ENCODE results near the gene WHRN.

WHRN gene

DNA sequence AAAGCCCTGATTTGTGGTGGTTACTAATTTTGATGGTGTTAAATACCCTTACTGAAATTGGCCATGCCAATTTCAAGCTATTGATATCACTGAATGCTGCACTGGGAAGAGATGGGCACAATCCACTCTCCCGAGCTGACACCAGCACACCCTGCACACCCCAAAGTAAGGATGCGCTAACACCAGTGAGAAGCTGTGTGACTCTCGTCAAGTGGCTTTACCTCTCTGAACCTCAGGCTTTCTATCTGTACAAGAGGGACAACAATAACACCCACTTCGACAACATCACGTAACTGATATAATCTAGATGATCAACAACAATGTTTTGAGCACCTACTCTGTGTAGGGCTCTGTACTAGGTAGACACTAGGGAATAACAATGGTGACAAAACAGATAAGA is 109.5 kb downstream of the WHRN start:
- Histone ChIP-seq H3K18ac (ENCODE audit: low read length) (no peak overlapping the region), H3K4ac (ENCODE audit: low read depth, low read length) (no peak overlapping the region), H3K79me1 (ENCODE audit: low read length) (no peaks in the 10 kb centered on the region), H2BK5ac (ENCODE audit: low read length) (no peak overlapping the region), H2BK15ac (replicated peaks; ENCODE audit: low read depth) (no peak overlapping the region), H3K56ac (ENCODE audit: low read length) (no peak overlapping the region), H3K27me3 (ENCODE audit: insufficient read depth, low read length, poor library complexity) (no peaks in the 10 kb centered on the region), H3K4me2 (ENCODE audit: low read length) (no peak overlapping the region), H2BK120ac (ENCODE audit: low read depth, low read length) (no peak overlapping the region), H3K27ac (ENCODE audit: low read depth, low read length) (no peak overlapping the region), H2AK5ac (ENCODE audit: low read length) (no peak overlapping the region), H3K9ac (ENCODE audit: low read length) (no peak overlapping the region), H4K8ac (ENCODE audit: low read depth, low read length) (no peak overlapping the region), H3K36me3 (ENCODE audit: control insufficient read depth, insufficient read depth, low read length) (no peaks in the 10 kb centered on the region), H4K5ac (ENCODE audit: low read length) (no peak overlapping the region), H3K4me3 (ENCODE audit: low read length) (no peak overlapping the region), H3K23ac (ENCODE audit: low read length) (no peak overlapping the region), H3K4me1 (ENCODE audit: control insufficient read depth, low read depth, low read length) (no peaks in the 10 kb centered on the region), H3K79me2 (ENCODE audit: control insufficient read depth, insufficient read depth, low read length) (no peaks in the 10 kb centered on the region)
- no CpG with 5 or more reads among the region's 5 CpGs for WGBS (ENCODE audit: extremely low coverage, insufficient coverage, low lambda C conversion rate)
- DNase-seq, result no peak

- Histone ChIP-seq H3K4ac (ENCODE audit: low read depth, low read length) (no peak overlapping the region), H3K36me3 (ENCODE audit: control insufficient read depth, insufficient read depth, low read length) (no peaks in the 10 kb centered on the region), H3K23ac (ENCODE audit: low read length) (no peak overlapping the region), H3K27ac (ENCODE audit: low read depth, low read length) (no peak overlapping the region), H3K4me3 (ENCODE audit: low read length) (no peak overlapping the region), H4K5ac (ENCODE audit: low read length) (peak overlapping the region; percentile 49), H3K27me3 (ENCODE audit: insufficient read depth, low read length, poor library complexity) (no peaks in the 10 kb centered on the region), H3K4me1 (ENCODE audit: control insufficient read depth, low read depth, low read length) (no peaks in the 10 kb centered on the region), H3K9ac (ENCODE audit: low read length) (peak overlapping the region; percentile 26), H4K8ac (ENCODE audit: low read depth, low read length) (no peak overlapping the region), H2BK15ac (replicated peaks; ENCODE audit: low read depth) (no peak overlapping the region), H2AK5ac (ENCODE audit: low read length) (no peak overlapping the region), H3K18ac (ENCODE audit: low read length) (no peak overlapping the region), H3K79me2 (ENCODE audit: control insufficient read depth, insufficient read depth, low read length) (no peaks in the 10 kb centered on the region), H2BK120ac (ENCODE audit: low read depth, low read length) (no peak overlapping the region), H3K79me1 (ENCODE audit: low read length) (no peaks in the 10 kb centered on the region), H3K4me2 (ENCODE audit: low read length) (no peak overlapping the region), H2BK5ac (ENCODE audit: low read length) (no peak overlapping the region), H3K56ac (ENCODE audit: low read length) (no peak overlapping the region)
- WGBS (ENCODE audit: extremely low coverage, insufficient coverage, low lambda C conversion rate), result no CpG with 5 or more reads among the region's 5 CpGs
- DNase-seq, result peak; percentile 25
Measured at GRCh38 chr9:114395334-114395617, 110.0 kb downstream of the WHRN start.

GRCh38 chr9:114394523-114395333 is 110.5 kb downstream of the WHRN start:
- no peaks in the 10 kb centered on the region for H3K79me2 ChIP-seq (ENCODE audit: control insufficient read depth, insufficient read depth, low read length)
- peak overlapping the region; percentile 26 for H3K9ac ChIP-seq (ENCODE audit: low read length)
- no peak overlapping the region for H2BK120ac ChIP-seq (ENCODE audit: low read depth, low read length)
- H3K18ac ChIP-seq (ENCODE audit: low read length), result no peak overlapping the region
- H2BK15ac ChIP-seq (replicated peaks; ENCODE audit: low read depth), result no peak overlapping the region
- H2AK5ac ChIP-seq (ENCODE audit: low read length), result no peak overlapping the region
- H3K27me3 ChIP-seq (ENCODE audit: insufficient read depth, low read length, poor library complexity), result no peaks in the 10 kb centered on the region
- H3K79me1 ChIP-seq (ENCODE audit: low read length), result no peaks in the 10 kb centered on the region
- H3K56ac ChIP-seq (ENCODE audit: low read length), result no peak overlapping the region
- H4K5ac ChIP-seq (ENCODE audit: low read length), result peak overlapping the region; percentile 49
- no peaks in the 10 kb centered on the region for H3K36me3 ChIP-seq (ENCODE audit: control insufficient read depth, insufficient read depth, low read length)
- H2BK5ac ChIP-seq (ENCODE audit: low read length), result no peak overlapping the region
- no peak overlapping the region for H4K8ac ChIP-seq (ENCODE audit: low read depth, low read length)
- H3K27ac ChIP-seq (ENCODE audit: low read depth, low read length), result no peak overlapping the region
- no peak overlapping the region for H3K4ac ChIP-seq (ENCODE audit: low read depth, low read length)
- H3K23ac ChIP-seq (ENCODE audit: low read length), result no peak overlapping the region
- DNase-seq, result no peak
- no peaks in the 10 kb centered on the region for H3K4me1 ChIP-seq (ENCODE audit: control insufficient read depth, low read depth, low read length)
- H3K4me2 ChIP-seq (ENCODE audit: low read length), result no peak overlapping the region
- whole genome bisulfite sequencing (ENCODE audit: extremely low coverage, insufficient coverage, low lambda C conversion rate), result no CpG with 5 or more reads among the region's 7 CpGs
- H3K4me3 ChIP-seq (ENCODE audit: low read length), result no peak overlapping the region

- WGBS (ENCODE audit: extremely low coverage, insufficient coverage, low lambda C conversion rate), result no CpG with 5 or more reads among the region's 3 CpGs
- Histone ChIP-seq H3K4ac (ENCODE audit: low read depth, low read length) (no peak overlapping the region), H3K56ac (ENCODE audit: low read length) (no peak overlapping the region), H3K18ac (ENCODE audit: low read length) (no peak overlapping the region), H3K4me3 (ENCODE audit: low read length) (no peak overlapping the region), H2AK5ac (ENCODE audit: low read length) (no peak overlapping the region), H3K27me3 (ENCODE audit: insufficient read depth, low read length, poor library complexity) (no peaks in the 10 kb centered on the region), H3K23ac (ENCODE audit: low read length) (no peak overlapping the region), H3K4me2 (ENCODE audit: low read length) (no peak overlapping the region), H4K8ac (ENCODE audit: low read depth, low read length) (no peak overlapping the region), H2BK5ac (ENCODE audit: low read length) (no peak overlapping the region), H4K5ac (ENCODE audit: low read length) (no peak overlapping the region), H3K79me1 (ENCODE audit: low read length) (no peaks in the 10 kb centered on the region), H3K9ac (ENCODE audit: low read length) (no peak overlapping the region), H2BK120ac (ENCODE audit: low read depth, low read length) (no peak overlapping the region), H3K79me2 (ENCODE audit: control insufficient read depth, insufficient read depth, low read length) (no peaks in the 10 kb centered on the region), H3K36me3 (ENCODE audit: control insufficient read depth, insufficient read depth, low read length) (no peaks in the 10 kb centered on the region), H2BK15ac (replicated peaks; ENCODE audit: low read depth) (no peak overlapping the region), H3K27ac (ENCODE audit: low read depth, low read length) (no peak overlapping the region), H3K4me1 (ENCODE audit: control insufficient read depth, low read depth, low read length) (peaks cover 3% of the 10 kb centered on the region)
- no peak for DNase-seq
Measured at GRCh38 chr9:114392749-114393112, 112.5 kb downstream of the WHRN start.

- H4K5ac ChIP-seq (ENCODE audit: low read length), result no peak overlapping the region
- peaks cover 3% of the 10 kb centered on the region for H3K4me1 ChIP-seq (ENCODE audit: control insufficient read depth, low read depth, low read length)
- no peak overlapping the region for H3K23ac ChIP-seq (ENCODE audit: low read length)
- WGBS (ENCODE audit: extremely low coverage, insufficient coverage, low lambda C conversion rate), result no CpG with 5 or more reads among the region's 2 CpGs
- H2AK5ac ChIP-seq (ENCODE audit: low read length), result no peak overlapping the region
- no peak overlapping the region for H3K4me2 ChIP-seq (ENCODE audit: low read length)
- no peaks in the 10 kb centered on the region for H3K36me3 ChIP-seq (ENCODE audit: control insufficient read depth, insufficient read depth, low read length)
- H3K9ac ChIP-seq (ENCODE audit: low read length), result no peak overlapping the region
- H3K18ac ChIP-seq (ENCODE audit: low read length), result no peak overlapping the region
- no peak overlapping the region for H3K4me3 ChIP-seq (ENCODE audit: low read length)
- no peaks in the 10 kb centered on the region for H3K79me1 ChIP-seq (ENCODE audit: low read length)
- no peak overlapping the region for H2BK15ac ChIP-seq (replicated peaks; ENCODE audit: low read depth)
- H3K27me3 ChIP-seq (ENCODE audit: insufficient read depth, low read length, poor library complexity), result no peaks in the 10 kb centered on the region
- no peaks in the 10 kb centered on the region for H3K79me2 ChIP-seq (ENCODE audit: control insufficient read depth, insufficient read depth, low read length)
- H3K27ac ChIP-seq (ENCODE audit: low read depth, low read length), result no peak overlapping the region
- no peak overlapping the region for H2BK5ac ChIP-seq (ENCODE audit: low read length)
- no peak overlapping the region for H3K56ac ChIP-seq (ENCODE audit: low read length)
- no peak overlapping the region for H3K4ac ChIP-seq (ENCODE audit: low read depth, low read length)
- no peak for DNase-seq
- H2BK120ac ChIP-seq (ENCODE audit: low read depth, low read length), result no peak overlapping the region
- no peak overlapping the region for H4K8ac ChIP-seq (ENCODE audit: low read depth, low read length)
Measured at GRCh38 chr9:114390952-114391351, 114.3 kb downstream of the WHRN start.

Data from mesendoderm (in vitro differentiated cells).